Coronary artery (tissue), 2 donors: ENCODE results near the gene GJE1.
"Not testable (repeated sequence)": the region's sequence is repeated elsewhere in the genome, so short reads cannot be mapped to it uniquely, and the experiment has no call there.

Experiments
- DNase-seq: peaks from one replicate; pipeline ENCODE4 v3.0.0-alpha.2; 2017; ENCODE audit warnings: low spot score
- H3K27ac ChIP-seq, 2 donors: fragments of 200-600 bp; sonication (generic); one replicate each; pipeline ENCODE4 v1.5.1; 2016 to 2019
- H3K4me3 ChIP-seq: fragments of 200-600 bp; sonication (generic); 2 replicates; pipeline ENCODE4 v1.5.1; 2016; ENCODE audit warnings: mild to moderate bottlenecking, moderate library complexity
- TF ChIP-seq, protein P1 (sequence below): fragments of 200-600 bp; sonication (generic); IDR thresholded peaks from one replicate; pipeline ENCODE4 v1.5.1; 2019; ENCODE audit warnings: antibody characterized with exemption

GJE1 gene

DNA sequence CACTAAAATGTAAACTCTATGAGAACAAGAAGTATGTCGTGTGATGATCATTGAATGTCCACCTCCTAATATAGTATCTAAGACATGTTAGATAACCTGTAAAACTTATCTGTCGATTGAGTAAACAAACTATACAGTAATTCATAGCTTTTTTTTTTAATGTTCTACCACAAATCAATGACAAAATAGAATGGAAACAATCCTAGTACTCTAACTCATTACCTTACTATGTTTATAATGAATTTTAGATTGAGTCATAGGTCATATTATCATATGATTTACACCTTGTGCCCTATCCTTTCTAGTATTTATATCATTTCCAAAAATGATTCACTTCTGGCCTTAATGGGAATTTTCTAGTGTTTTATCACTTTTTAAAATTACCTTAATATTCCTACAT lies 20.5 kb downstream of the GJE1 start:
- Histone ChIP-seq H3K27ac (no peak overlapping the region), H3K4me3 (no peak overlapping the region)
- TF ChIP-seq, protein P1, sequence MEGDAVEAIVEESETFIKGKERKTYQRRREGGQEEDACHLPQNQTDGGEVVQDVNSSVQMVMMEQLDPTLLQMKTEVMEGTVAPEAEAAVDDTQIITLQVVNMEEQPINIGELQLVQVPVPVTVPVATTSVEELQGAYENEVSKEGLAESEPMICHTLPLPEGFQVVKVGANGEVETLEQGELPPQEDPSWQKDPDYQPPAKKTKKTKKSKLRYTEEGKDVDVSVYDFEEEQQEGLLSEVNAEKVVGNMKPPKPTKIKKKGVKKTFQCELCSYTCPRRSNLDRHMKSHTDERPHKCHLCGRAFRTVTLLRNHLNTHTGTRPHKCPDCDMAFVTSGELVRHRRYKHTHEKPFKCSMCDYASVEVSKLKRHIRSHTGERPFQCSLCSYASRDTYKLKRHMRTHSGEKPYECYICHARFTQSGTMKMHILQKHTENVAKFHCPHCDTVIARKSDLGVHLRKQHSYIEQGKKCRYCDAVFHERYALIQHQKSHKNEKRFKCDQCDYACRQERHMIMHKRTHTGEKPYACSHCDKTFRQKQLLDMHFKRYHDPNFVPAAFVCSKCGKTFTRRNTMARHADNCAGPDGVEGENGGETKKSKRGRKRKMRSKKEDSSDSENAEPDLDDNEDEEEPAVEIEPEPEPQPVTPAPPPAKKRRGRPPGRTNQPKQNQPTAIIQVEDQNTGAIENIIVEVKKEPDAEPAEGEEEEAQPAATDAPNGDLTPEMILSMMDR = no peak
- DNase-seq = no peak

DNA sequence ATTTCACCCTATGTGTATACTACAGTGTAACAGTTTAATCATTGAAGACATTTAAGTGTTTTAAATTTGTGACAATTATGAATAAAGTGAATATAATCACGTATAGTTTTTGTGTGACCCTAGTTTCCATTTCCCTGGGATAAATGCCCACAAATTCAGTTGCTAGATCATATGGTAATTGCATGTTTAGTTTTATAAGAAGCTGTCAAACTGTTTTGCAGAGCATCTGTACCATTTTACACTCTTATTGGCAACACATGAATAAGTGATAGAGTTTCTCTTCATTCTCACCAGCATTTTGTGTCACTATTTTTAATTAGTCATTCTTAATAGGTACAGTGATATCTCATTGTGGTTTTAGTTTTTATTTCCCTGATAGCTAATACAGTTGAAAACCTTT lies 21.6 kb downstream of the GJE1 start:
- TF ChIP-seq, protein P1 = no peak
- no peak for DNase-seq
- Histone ChIP-seq H3K4me3 (no peak overlapping the region), H3K27ac (no peak overlapping the region)

DNA sequence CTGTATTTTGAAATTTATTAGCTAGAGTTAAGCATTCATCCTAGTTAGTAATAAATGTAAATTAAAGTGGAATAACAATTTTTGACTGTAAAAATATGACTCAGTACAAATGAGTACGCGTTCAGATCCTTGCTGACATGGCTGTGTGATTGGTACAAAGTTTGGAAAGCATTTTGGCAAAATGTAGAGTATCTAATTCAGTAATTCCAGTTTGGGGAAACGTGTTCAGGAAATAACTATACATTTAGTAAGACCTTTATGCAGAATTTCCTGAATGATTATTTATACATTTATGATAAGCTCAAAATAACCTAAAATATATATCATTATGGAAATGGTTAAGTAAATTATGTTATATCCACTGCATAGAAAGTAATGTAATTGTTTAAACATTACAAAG lies 22.4 kb downstream of the GJE1 start:
- Histone ChIP-seq H3K4me3 (no peak overlapping the region), H3K27ac (no peak overlapping the region)
- TF ChIP-seq, protein P1 = no peak
- DNase-seq = no peak

DNA sequence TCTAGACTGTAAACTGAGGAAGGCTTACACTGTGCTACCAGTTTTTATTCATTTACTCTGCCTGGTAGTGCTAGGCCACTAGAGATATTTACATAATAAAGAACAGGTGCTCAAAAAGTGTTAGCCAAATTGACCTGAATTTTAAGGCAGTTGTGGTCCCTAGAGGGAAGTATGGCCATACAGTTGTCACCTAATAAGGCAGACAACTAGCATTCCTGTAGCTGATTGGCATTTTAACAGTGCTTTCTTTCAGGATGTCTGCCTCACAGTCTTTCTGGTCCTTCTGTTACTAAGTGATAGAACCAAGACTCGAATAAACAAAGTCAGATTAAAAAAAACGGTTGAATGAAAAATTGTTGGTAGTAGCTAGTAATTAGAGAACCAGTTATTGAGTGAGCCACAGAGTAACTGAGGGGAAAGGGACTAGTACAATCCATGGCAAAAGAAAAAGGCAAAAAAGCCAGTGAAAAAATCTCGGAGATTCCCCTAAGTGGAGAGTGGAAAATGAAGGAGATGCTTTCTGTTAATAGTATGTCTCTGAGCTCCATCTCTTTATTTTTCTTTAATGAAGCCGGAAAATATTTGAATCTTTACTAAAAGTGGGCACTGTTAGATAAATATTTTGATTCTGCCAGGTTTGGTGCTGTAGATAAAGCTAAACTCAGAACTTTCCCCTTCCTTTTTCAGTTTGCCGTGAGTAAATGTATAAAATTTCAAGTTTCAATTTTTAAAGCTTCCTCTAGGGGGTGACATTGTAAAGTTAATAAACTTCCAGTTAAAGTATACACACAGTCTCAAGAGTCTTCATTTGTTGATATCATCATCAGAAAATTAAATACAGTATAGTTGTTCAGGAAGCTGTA lies 23.4 kb downstream of the GJE1 start:
- no peak for DNase-seq
- H3K27ac ChIP-seq = no peak overlapping the region
- no peak overlapping the region for H3K4me3 ChIP-seq
- TF ChIP-seq, protein P1 = no peak

DNA sequence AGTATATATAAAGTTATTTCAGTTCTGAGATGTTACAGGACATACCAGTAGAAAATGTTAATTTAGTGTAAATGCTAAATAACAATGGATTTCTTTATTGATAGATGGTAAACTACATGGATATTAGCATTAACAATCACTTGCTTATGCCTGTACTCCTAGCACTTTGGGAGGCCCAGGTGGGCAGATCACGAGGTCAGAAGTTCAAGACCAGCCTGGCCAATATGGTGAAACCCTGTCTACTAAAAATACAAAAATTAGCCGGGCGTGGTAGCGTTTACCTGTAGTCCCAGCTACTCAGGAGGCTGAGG lies 24.0 kb downstream of the GJE1 start:
- not testable (repeated sequence) for DNase-seq, H3K27ac ChIP-seq, H3K4me3 ChIP-seq

DNA sequence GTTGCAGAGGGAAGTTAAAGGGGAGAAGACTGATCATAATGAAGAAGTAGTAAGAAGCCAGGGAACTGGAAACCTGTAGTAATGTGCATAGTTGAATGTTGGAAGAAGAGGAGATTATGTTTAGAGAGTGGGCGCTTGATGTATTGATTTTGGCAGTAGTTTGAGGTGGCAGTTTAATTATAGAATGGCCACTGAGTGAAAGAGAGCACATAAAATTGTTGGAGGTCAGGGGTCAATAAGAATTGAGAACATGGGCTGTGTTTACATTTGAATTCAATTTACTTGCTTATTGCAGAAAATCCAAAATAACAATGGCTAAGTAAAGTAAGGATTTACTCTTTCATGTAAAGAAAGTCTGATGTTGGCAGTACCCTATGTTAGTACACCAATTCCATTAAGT lies 30.1 kb downstream of the GJE1 start:
- TF ChIP-seq, protein P1 = no peak
- H3K27ac ChIP-seq = no peak overlapping the region
- no peak overlapping the region for H3K4me3 ChIP-seq
- DNase-seq = no peak

DNA sequence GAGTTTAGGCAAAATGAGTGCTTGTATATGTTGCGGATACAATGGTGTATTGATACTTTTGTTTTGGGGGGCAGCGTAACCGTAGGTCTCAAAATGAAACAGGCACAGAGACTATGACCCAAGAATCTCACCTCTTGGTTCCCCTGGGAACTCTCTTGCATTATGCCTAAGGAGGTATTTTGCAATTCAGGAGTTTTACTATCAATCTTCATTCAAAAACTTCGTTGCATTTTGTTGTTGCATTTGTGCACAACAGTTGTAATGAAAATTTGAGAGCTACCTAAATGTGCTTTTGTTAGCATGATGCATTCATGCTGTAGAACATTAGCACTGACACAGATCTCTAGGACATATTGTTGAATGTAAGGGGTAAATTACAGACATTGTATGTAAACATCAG lies 32.5 kb downstream of the GJE1 start:
- no peak for DNase-seq
- H3K27ac ChIP-seq = no peak overlapping the region
- TF ChIP-seq, protein P1 = no peak
- no peak overlapping the region for H3K4me3 ChIP-seq
